HCT116 (cell line): ENCODE measurements around the gene TMEM151A.

ENCODE experiments used
- POLR2AphosphoS5 ChIP-seq: IDR thresholded peaks from 2 replicates; pipeline ENCODE4 v1.6.1; 2011; ENCODE audit warnings: mild to moderate bottlenecking, low read depth, low read length, moderate library complexity
- TF ChIP-seq, protein P1 (sequence below), 3 experiments: fragments of 200-600 bp in 1 of 3; sonication (generic) in 1 of 3; IDR thresholded peaks in 2 of 3; conservative IDR thresholded peaks in 1 of 3; 2 replicates each; pipeline ENCODE4 v1.5.1; 2012 to 2017; ENCODE audit warnings: low read depth in 2 of 3, low read length in 2 of 3, antibody characterized with exemption in 1 of 3, borderline replicate concordance in 1 of 3, control low read depth in 1 of 3, mild to moderate bottlenecking in 1 of 3, mixed read lengths in 1 of 3, mixed run types in 1 of 3, moderate library complexity in 1 of 3; ENCODE audit not compliant: insufficient read depth in 1 of 3

DNA sequence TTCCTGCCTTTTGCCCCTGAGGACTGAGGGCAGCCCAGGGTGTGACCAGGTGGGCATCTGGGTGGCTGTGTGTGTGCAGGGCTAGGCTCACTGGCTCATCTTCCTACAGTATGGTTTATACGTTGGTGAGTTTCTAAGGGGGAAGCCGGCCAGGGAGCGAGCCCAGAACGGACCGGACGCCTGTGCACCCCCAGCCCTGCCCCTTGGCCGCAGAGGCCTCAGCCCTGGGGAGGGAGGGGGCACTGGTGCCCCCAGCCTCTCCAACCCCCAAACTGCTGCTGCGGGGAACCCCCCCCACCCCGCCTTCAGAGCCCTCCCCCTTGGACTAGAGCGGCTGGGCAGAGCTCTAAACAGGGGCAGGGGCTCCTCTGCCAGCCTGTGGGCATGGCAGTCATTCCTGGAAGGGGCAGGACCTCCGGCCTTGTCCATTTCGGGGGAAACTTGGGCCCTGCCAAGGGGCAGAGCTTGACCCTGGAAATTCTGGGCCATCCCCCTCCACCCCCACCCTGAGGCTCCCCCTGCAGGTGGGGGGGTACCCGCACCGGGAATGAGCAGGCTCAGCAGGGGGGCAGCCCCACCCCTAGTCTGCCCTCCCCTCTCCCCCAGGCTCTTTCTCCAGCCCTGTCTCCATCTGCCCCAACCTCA, 8.1 kb upstream of the TMEM151A start:
- TF ChIP-seq POLR2AphosphoS5: no peak
- TF ChIP-seq, protein P1, sequence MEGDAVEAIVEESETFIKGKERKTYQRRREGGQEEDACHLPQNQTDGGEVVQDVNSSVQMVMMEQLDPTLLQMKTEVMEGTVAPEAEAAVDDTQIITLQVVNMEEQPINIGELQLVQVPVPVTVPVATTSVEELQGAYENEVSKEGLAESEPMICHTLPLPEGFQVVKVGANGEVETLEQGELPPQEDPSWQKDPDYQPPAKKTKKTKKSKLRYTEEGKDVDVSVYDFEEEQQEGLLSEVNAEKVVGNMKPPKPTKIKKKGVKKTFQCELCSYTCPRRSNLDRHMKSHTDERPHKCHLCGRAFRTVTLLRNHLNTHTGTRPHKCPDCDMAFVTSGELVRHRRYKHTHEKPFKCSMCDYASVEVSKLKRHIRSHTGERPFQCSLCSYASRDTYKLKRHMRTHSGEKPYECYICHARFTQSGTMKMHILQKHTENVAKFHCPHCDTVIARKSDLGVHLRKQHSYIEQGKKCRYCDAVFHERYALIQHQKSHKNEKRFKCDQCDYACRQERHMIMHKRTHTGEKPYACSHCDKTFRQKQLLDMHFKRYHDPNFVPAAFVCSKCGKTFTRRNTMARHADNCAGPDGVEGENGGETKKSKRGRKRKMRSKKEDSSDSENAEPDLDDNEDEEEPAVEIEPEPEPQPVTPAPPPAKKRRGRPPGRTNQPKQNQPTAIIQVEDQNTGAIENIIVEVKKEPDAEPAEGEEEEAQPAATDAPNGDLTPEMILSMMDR (IDR thresholded peaks at IDR 0.05 in 2 of 3, conservative IDR thresholded peaks at IDR 0.05 in 1 of 3; ENCODE audit: borderline replicate concordance in 1 of 3, insufficient read depth in 1 of 3, low read depth in 2 of 3, low read length in 2 of 3): peak in 2 of 3 experiments; percentile 17 to 21; a peak in 2 of 6 replicates
